GM21447 (cell line): ENCODE data around the gene GPATCH4.
"Not testable (repeated sequence)": the region's sequence is repeated elsewhere in the genome, so short reads cannot be mapped to it uniquely, and the experiment has no call there.

Source experiments
- ATAC-seq: cut with Tn5 transposase; IDR thresholded peaks from one replicate; pipeline ENCODE4 v1.9.1; 2021; ENCODE audit not compliant: unreplicated experiment

GPATCH4 gene

DNA sequence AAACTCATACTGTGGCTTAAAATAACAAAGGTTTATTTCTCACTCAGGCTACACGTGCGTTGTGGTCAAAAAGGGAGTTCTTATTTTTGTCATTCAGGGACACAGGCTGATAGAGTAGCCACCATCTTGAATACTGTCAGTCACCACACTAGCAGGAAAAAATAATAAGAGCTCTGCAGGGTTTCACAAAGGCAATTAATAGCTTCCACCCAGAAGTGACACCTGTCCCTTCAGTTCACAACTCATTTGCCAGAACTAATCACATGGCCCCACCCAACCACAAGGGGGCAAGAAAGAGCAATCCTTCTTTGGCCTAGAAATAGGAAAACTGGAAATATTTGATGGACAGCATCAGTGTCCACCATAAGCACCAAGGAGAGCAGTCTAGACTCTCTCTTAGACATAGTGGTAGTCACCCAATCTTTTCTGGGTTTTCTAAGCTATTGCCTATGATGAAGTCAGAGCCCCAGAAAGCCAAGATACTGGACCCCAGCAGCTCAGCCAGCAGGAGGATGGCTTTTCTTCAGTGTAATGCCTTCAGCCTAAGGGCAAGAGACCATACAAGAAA is 26.1 kb upstream of the GPATCH4 start:
- ATAC-seq = no peak

DNA sequence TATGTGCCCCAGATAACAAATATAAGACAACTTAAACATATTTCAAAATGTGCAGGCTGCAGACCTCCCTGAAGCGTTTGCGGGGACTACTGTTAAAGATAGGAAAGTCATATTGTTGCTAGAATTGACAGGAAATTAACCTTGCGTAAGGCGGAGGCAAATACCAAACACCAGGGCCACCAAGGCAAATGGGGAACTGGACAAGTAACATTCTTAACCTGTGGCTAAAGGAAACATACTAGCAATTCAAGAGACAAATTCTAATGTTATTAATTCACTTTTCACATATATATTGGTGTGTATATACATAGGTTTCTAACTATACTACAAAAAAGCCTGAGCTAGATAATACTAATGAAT is 24.8 kb upstream of the GPATCH4 start:
- no peak for ATAC-seq

DNA sequence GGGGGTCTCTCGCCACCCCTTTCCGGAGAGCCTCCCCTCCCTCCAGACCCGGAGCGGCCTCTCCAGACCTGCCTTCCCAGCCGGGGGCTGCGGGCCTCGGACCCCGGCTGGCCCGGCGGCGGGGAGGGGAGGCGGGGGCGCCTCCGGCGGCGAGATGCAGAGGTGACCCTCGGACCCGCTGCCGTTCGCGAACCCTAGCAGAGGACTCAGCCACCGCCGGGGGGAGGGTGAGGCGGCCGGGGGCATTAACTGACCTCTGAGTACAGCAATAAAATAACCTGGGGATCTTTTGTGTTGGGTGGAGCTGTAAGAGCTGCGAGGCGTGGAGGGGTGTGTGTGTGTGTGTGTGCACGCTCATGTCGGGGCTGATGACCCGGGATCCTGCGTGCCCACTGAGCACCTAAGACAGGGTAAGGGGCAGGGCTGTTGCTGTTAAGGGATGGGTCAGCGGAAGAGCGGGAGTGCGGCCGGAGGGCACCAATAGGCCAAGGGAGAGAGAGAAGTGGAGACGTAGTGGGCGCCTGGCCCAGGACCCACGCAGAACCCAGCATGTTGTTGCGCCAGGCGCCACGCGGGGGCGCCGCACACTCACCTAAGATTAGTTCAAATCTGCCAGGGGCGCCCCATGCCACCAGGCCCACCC is 24.3 kb upstream of the GPATCH4 start:
- no peak for ATAC-seq

DNA sequence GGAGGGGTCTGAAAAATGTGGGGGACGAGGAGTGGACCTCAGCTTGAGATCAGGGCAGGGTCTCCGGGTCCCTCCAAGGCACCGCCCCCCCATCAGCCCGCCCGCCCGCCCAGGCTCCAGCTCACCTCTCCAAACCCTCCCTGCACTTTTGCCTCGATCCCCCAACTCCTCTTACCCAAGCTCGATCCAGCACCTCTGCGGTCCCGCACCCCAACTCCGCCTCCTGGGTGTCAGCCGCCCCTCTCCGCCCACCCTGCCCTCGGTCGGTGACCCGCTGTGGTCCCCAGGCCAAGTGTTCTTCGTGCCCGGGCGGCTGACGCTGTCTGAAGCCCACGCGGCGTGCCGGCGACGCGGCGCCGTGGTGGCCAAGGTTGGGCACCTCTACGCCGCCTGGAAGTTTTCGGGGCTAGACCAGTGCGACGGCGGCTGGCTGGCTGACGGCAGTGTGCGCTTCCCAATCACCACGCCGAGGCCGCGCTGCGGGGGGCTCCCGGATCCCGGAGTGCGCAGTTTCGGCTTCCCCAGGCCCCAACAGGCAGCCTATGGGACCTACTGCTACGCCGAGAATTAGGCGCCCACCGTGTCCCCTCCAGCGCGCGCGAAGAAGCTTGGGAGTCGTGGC is 23.6 kb upstream of the GPATCH4 start:
- ATAC-seq = no peak

DNA sequence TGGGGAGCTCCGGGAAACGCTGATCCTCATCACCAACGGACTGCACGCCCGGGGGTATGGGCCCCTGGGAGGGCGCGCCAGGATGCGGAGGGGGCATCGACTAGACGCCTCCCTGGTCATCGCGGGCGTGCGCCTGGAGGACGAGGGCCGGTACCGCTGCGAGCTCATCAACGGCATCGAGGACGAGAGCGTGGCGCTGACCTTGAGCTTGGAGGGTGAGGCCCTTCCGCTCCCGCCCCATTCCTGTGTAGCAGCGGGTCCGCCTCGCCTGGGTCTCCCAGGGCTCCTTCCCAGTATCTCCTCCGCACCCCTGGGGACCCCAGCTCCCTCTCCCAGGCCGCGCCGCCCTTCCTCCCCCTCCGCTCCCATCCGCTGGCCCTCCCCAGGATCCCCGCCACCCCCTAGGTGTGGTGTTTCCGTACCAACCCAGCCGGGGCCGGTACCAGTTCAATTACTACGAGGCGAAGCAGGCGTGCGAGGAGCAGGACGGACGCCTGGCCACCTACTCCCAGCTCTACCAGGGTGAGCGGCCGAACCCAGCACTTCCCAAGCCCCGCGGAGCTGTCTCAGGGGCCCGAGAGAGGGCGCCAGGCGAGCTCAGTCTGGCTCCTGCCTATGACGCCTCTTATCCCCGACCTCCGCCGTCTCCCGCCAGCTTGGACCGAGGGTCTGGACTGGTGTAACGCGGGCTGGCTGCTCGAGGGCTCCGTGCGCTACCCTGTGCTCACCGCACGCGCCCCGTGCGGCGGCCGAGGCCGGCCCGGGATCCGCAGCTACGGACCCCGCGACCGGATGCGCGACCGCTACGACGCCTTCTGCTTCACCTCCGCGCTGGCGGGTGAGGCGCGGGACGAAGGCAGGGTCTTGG is 22.9 kb upstream of the GPATCH4 start:
- no peak for ATAC-seq

DNA sequence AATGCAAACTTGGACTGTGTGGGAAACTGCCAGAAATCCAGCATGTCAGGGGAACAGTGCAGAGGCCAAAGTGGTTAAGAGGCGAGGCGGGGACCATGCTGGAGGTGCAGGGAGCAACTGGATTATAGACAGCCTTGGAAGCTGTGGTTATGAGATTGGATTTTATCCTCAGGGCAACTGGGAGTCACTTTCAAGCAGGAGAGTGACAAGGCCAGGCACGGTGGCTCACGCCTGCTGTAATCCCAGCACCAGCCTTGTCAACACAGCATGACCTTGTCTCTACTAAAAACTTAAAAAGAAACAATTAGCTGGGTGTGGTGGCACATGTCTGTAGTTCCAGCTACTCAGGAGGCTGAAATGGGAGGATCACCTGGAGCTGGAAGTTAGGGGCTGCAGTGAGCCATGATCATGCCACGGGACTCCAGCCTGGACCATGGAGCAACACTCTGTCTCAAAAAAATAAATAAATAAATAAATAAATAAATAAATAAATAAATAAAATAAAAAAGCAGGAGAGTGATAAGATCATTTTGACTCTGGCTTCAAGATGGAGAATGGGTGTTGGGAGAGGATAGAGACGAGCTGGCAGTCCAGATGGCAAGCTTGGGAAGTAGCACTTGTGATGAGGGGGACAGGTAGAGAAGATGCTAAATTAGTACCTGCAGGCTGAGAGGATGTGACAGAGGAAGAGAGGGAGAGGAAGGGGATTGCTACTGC is 21.5 kb upstream of the GPATCH4 start:
- ATAC-seq = no peak

DNA sequence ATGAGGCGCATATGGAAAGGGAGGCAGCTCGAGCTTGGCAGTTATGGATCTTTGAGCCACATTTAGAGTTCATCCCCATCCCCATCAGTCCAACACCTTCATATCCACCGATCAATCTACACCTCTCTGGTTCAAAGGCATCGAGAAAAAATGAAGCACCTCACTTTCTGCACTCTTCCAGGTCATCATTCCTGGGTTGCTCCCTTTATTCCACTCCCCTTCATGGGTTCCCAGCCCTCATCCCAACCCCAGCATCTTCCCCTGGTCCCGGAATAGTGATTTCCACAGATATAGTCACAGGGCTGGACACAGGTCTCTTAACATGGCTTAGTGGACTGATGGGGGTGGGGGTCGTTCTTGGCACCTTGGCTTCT is 18.3 kb upstream of the GPATCH4 start:
- no peak for ATAC-seq

DNA sequence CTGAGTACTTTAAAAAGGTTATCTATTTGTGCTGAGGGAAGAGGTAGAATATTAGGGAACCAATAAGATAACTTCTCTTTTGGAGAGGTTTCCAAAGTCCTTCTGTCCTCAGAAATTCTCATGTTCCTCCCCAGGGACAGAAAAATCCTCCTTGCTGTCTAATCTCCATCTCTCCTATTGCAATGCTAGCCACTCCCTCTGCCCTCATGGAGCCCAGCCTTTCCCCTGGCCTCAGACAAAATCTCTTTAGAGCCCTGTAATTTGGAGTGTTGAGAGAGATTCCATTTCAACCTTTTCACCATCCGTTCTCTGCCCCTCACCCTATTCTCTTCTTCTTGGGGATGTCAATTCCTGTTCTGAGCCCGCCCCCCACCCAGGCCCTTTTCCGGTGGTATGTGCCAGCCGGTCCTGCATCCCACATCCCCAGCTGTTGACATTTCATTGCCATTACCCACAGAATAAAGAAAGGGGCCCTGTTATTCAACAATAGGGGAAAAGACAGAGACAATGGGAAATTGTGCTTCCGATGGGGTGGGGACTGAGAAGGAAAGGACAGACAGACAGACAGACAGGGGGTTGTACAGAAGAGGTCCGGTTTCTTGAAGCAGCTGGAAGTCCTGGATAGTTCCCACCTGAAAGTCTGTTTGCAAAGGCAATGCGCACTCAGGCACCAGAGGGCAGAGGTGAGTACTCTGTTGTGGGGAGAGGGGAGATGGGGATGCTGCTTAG is 17.7 kb upstream of the GPATCH4 start, which contains the start of gene HAPLN2:
Gene HAPLN2, plus strand, starts transcription at position 563 of the 729 bp plus-strand sequence. CDS start 4,076 bp downstream, outside the sequence.
- ATAC-seq = no peak

DNA sequence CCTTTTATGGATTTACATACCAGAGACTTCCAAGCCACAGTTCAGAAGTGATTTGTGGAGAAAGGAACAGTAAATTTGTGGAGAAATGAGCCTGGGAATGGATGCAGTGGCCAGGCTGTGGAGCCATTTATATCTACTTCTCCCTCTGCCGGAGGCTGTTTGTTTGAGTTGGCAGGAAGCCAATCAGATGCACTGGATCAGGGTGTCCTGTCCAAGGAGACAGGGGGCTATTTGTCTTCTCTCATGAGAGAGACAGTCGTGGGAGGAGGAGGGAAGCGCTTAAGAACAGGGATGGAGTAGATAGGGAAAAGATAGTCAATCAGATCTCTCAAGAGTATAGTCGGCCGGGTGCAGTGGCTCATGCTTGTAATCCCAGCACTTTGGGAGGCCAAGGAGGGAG is 15.2 kb upstream of the GPATCH4 start:
- no peak for ATAC-seq

DNA sequence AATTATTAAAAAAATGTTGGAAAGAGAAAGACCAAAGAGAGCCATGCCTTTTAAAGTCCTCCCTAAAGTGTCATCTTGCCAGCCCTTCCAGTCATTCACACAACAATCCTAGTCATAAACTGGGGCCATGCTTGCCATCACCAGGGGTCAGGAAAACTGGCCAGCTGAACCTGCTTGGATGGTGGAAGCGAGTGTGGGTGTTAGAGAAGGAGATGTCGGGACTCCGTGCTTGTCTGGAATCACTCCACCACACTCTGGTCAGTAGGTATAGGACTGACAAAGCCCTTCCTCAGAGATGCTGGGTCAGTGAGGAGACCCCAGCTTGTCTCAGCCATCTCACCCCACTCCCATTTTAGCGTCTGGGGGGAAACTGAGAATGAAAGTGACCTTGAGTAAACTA is 14.7 kb upstream of the GPATCH4 start:
- no peak for ATAC-seq

DNA sequence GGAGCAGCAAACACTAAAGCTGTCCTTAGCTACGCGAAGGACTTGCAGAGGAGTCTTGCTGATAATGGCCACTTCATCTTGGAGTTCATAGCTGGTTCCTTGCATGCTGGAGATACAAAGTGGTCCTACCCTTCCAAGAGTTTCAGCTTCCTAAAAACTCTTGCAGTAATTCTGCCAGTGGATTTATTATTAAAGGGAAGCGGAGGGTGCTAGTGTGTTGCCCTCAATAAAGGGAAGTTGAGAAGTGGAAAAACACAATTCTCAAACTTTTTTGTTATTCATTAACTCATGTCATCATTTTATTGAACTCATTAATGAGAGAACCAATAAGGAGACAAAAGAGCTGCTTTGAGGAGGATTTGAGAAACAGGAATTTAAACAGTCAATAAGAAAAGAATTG is 11.4 kb upstream of the GPATCH4 start:
- no peak for ATAC-seq

DNA sequence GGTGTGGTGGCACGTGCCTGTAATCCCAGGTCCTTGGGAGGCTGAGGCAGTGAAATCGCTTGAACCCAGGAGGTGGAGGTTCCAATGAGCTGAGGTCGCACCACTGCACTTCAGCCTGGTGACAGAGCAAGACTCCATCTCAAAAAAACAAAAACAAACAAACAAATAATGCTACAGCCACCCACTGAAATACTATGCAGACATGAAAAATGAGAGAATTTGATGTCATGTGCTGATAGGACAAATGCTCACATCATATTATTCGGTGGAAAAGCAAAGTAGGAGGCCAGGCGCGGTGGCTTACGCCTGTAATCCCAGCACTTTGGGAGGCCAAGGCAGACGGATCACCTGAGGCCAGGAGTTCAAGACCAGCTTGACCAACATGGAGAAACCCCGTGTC is 8.8 kb upstream of the GPATCH4 start:
- not testable (repeated sequence) for ATAC-seq

DNA sequence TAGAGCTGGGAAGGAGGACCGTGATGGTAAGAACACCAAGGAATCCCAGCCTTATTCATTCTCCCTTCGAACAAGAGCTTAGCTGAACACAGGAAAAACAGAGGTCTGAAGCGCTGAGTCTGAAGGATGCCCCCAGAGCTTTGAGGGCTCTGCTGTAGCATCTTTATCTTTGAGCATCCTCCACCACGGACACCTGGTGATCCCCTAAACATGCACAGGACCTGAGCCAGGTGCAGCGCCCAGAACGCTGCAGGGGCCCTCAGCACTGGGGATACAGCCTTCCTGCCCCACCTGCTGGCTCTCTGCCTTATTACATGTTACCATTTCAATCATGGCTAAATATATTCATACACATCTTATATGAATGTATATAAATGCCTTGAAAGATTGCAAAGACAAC is 7.7 kb upstream of the GPATCH4 start:
- ATAC-seq = no peak

DNA sequence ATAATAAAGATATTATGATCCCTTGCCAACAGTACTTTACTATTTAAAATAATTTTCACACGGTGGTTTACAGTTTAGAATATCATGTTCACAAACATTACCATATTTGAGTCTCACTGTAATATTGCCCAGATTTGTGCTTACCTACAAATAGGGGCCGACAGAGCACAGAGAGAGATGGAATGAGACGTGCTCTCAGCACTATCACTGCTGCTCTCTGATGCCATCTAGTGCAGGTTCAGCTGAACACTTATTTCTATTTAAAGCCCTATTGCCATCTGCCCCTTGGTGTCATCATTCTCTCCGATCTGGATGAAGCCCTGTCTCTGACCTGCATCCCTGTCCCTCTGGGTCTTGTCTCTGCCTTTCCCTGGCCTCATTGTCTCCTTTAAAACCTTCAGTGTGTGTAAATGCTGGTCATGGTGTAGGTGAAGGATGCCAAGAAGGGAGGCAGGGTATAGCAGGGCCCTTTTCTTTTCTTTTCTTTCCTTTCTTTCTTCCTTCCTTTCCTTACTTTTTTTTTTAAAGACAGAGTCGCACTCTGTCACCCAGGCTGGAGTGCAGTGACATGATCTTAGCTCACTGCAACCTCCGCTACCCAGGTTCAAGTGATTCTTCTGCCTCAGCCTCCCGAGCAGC is 6.9 kb upstream of the GPATCH4 start:
- ATAC-seq = peak; percentile 77

DNA sequence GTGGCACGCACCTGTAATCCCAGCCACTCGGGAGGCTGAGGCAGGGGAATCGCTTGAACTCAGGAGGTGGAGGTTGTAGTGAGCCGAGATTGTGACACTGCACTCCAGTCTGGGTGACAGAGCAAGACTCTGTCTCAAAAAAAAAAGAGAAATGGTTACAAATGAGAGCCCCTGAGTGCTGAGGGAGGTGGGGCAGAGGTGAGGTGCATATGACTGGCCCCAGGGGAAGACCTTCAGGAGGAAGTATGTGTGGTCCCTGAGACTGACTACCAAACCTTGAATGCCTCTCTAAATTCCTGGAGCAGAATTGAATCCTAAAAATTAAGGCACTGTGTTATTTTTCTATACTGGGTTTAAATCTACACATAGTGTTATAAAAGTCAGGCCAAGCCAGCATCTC is 6.1 kb upstream of the GPATCH4 start:
- not testable (repeated sequence) for ATAC-seq

DNA sequence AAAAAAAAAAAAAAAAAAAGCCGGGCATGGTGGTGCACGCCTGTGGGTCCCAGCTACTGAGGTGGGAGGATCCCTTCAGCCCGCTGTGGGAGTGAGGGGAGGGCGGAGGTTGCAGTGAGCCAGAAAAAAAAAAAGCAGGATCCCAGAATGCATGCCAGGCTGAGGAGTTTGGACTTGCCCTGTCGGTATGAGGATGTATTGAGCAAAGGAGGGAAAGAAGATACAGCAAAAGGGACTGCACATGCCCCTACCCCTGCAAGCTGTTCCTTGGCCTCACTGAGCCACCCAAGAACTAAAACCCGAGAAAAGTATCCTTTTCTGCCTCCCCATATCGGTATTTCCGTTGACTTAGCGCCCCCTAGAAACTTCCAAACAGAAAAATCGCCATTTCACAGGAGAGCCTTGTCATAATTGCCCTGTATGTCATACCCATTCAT is 1.3 kb upstream of the GPATCH4 start:
- ATAC-seq = no peak

DNA sequence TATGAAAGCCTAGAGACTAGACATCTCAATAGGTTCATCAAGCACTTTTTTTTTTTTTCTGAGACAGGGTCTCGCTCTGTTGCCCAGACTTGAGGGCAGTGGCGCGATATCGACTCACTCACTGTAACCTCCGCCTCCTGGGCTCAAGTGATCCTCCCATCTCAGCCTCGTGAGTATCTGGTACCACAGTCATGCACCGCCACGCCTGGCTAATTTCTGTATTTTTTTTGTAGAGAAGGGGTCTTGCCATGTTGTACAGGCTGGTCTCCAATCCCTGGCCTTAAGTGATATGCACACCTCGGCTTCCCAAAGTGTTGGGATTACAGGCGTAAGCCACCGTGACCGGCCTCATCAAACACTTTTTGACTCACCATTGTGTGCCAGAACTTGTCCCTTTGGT is 613 bp upstream of the GPATCH4 start:
- no peak for ATAC-seq

DNA sequence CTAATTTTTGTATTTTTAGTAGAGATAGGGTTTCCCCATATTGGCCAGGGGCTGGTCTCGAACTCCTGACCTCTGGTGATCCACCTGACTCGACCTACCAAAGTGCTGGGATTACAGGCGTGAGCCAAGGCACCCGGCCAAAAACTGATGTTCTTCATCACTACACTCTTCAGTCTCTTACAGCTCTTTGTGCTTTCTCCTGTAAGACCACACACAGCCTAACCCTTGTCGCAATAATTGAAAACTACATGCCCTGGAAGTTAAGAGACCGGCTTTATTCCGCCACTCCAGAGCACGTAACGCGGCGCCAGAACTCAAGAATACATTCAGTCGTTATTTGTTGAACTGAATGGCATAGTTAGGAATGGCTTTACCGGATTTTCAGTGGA is 552 bp downstream of the GPATCH4 start:
- no peak for ATAC-seq

DNA sequence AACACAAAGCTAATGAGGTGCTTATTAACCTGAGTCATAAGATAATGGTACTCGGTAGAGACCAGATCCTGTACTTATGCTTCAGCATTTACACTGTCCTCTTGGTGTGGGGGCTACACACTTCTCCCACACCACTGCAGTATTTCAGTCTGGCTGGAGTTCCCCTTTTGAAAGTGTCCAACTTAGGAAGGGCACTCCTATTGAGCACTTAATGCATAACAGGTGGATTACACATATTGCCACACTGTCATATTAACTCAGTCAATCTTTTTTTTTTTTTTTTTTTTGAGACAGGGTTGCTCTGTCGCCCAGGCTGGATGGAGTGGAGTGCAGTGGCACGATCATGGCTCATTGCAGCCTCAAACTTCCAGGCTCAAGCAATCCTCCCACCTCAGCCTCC is 1.5 kb downstream of the GPATCH4 start:
- no peak for ATAC-seq
